SH-SY5Y (cell line): ENCODE results near the gene TMEM51.

ENCODE experiments used
- GATA2 ChIP-seq: IDR thresholded peaks from 2 replicates; pipeline ENCODE4 v1.6.1; 2011; ENCODE audit warnings: mild to moderate bottlenecking, low read depth, low read length
- GATA3 ChIP-seq: IDR thresholded peaks from 2 replicates; pipeline ENCODE4 v1.6.1; 2011; ENCODE audit warnings: low read depth, mild to moderate bottlenecking, low read length, moderate library complexity

The TMEM51 gene

GRCh38 chr1:15187175-15188129 lies 33.9 kb downstream of the TMEM51 start:
- TF ChIP-seq GATA3 (no peak), GATA2 (peak; percentile 28; the same call in 1 of the 2 replicates)

GRCh38 chr1:15188130-15188524 lies 34.6 kb downstream of the TMEM51 start:
- no peak for TF ChIP-seq GATA3
- TF ChIP-seq GATA2: no peak

GRCh38 chr1:15188678-15189077 lies 35.1 kb downstream of the TMEM51 start:
- TF ChIP-seq GATA2: no peak
- TF ChIP-seq GATA3: no peak

- TF ChIP-seq GATA2 (no peak), GATA3 (no peak)
Observed at GRCh38 chr1:15189692-15190370, 36.3 kb downstream of the TMEM51 start.

GRCh38 chr1:15191267-15191666 lies 37.7 kb downstream of the TMEM51 start:
- TF ChIP-seq GATA3: no peak
- TF ChIP-seq GATA2: no peak

GRCh38 chr1:15191770-15192169 lies 38.2 kb downstream of the TMEM51 start:
- TF ChIP-seq GATA2 (no peak), GATA3 (no peak)

GRCh38 chr1:15192916-15193550 lies 39.5 kb downstream of the TMEM51 start:
- TF ChIP-seq GATA2: no peak
- no peak for TF ChIP-seq GATA3

GRCh38 chr1:15195420-15196052 lies 42.0 kb downstream of the TMEM51 start:
- TF ChIP-seq GATA3 (no peak), GATA2 (no peak)

- TF ChIP-seq GATA3 (no peak), GATA2 (no peak)
Observed at GRCh38 chr1:15196069-15196468, 42.5 kb downstream of the TMEM51 start.

- TF ChIP-seq GATA2 (no peak), GATA3 (no peak)
Observed at GRCh38 chr1:15196807-15197530, 43.4 kb downstream of the TMEM51 start.

- no peak for TF ChIP-seq GATA3
- no peak for TF ChIP-seq GATA2
Observed at GRCh38 chr1:15197591-15198447, 44.3 kb downstream of the TMEM51 start.

GRCh38 chr1:15198684-15199083 lies 45.1 kb downstream of the TMEM51 start:
- no peak for TF ChIP-seq GATA3
- no peak for TF ChIP-seq GATA2
